ENCODE measurements around the gene NVL. TPM values are rescaled to one million over a fixed set of nuclear protein-coding genes. Genes with fewer than 3 reads are reported as not detected.
"Not testable (repeated sequence)": the region's sequence is repeated elsewhere in the genome, so short reads cannot be mapped to it uniquely, and the experiment has no call there.

Gene NVL
- total and polyA plus RNA-seq, 5 experiments from 2014 or later = 13.6 to 48.7 (median 16.9) TPM

- H3K4me1 Mint-ChIP-seq = peaks cover 12 to 45% (median 33%) of the 10 kb centered on the region in 4 donors
- no peaks in the 10 kb centered on the region for H3K27me3 Mint-ChIP-seq
- H3K36me3 Mint-ChIP-seq = no peaks in the 10 kb centered on the region
- peak; percentile 36 to 49 for ATAC-seq
- DNase-seq = peak in 6 of 10 donors; percentile 21 to 68 (median 42)
- POLR2A ChIA-PET = interaction anchor here (1.0 to 1.9 kb wide), 2 partner anchors 101 to 217 kb away, joined by 3 to 6 read pairs; partner anchors contain the start of gene WDR26
- no peaks in the 10 kb centered on the region for H3K9me3 Mint-ChIP-seq
- peak overlapping the region in 9 of 10 donors; percentile 9 to 84 (median 70) for H3K27ac Mint-ChIP-seq
- H3K4me3 Mint-ChIP-seq = peak overlapping the region in 5 of 10 donors; percentile 4 to 58 (median 39)
Measured at GRCh38 chr1:224333309-224333926, 3.4 kb upstream of the NVL start.

- Mint-ChIP-seq H3K4me1 (peaks cover 17 to 60% (median 45%) of the 10 kb centered on the region in 4 donors), H3K27me3 (no peaks in the 10 kb centered on the region), H3K4me3 (peak overlapping the region in 1 of 10 donors; percentile 51), H3K27ac (peak overlapping the region in 1 of 10 donors; percentile 100), H3K36me3 (peaks cover 0 to 7% (median 0%) of the 10 kb centered on the region in 3 donors), H3K9me3 (no peaks in the 10 kb centered on the region)
- ATAC-seq = no peak
- DNase-seq = no peak
- POLR2A ChIA-PET = interaction anchor here (1.9 kb wide), 1 partner anchor 216 kb away, joined by 6 read pairs; no protein-coding TSS in a partner anchor
Measured at GRCh38 chr1:224331824-224332223, 1.9 kb upstream of the NVL start.

GRCh38 chr1:224331326-224331725 lies 1.4 kb upstream of the NVL start:
- Mint-ChIP-seq H3K4me1 (peaks cover 17 to 63% (median 46%) of the 10 kb centered on the region in 4 donors), H3K4me3 (peak overlapping the region in 9 of 10 donors; percentile 25 to 99 (median 97)), H3K9me3 (no peaks in the 10 kb centered on the region), H3K27ac (peak overlapping the region in 5 of 10 donors; percentile 81 to 100 (median 100)), H3K36me3 (peaks cover 0 to 9% (median 0%) of the 10 kb centered on the region in 3 donors), H3K27me3 (no peaks in the 10 kb centered on the region)
- POLR2A ChIA-PET = no interaction called here
- ATAC-seq (no peak), DNase-seq (no peak)

- ATAC-seq (no peak), DNase-seq (no peak)
- POLR2A ChIA-PET = interaction anchor here (0.6 to 1.5 kb wide), 16 partner anchors 8 to 215 kb away, joined by 3 to 12 read pairs (median 5); partner anchors contain the start of genes CNIH4, DEGS1, FBXO28 and WDR26
- Mint-ChIP-seq H3K36me3 (peaks cover 0 to 24% (median 0%) of the 10 kb centered on the region in 3 donors), H3K9me3 (no peaks in the 10 kb centered on the region), H3K4me3 (peak overlapping the region; percentile 91 to 99 (median 97)), H3K27ac (peak overlapping the region; percentile 97 to 100 (median 100)), H3K4me1 (peaks cover 17 to 65% (median 48%) of the 10 kb centered on the region in 4 donors), H3K27me3 (no peaks in the 10 kb centered on the region)
Measured at GRCh38 chr1:224329484-224329841, 509 bp downstream of the NVL start.

- H3K9me3 Mint-ChIP-seq = no peaks in the 10 kb centered on the region
Measured at GRCh38 chr1:224328644-224329043, 1.3 kb downstream of the NVL start.

GRCh38 chr1:224325959-224326358 lies 4.0 kb downstream of the NVL start:
- POLR2A ChIA-PET = interaction anchor here (0.6 kb wide), 1 partner anchor 33 kb away, joined by 3 read pairs; no protein-coding TSS in a partner anchor
- H3K27ac Mint-ChIP-seq = peak overlapping the region in 1 of 10 donors; percentile 25
- ATAC-seq (no peak), DNase-seq (no peak)
- H3K36me3 Mint-ChIP-seq = peaks cover 0 to 45% (median 3%) of the 10 kb centered on the region in 3 donors
- H3K9me3 Mint-ChIP-seq = no peaks in the 10 kb centered on the region
- H3K4me1 Mint-ChIP-seq = peaks cover 24 to 57% (median 56%) of the 10 kb centered on the region in 4 donors
- H3K4me3 Mint-ChIP-seq = no peak overlapping the region
- H3K27me3 Mint-ChIP-seq = no peaks in the 10 kb centered on the region

More at GRCh38 chr1:224328644-224329043, 1.3 kb downstream of the NVL start:
- H3K4me1 Mint-ChIP-seq = peaks cover 17 to 63% (median 48%) of the 10 kb centered on the region in 4 donors
- H3K27ac Mint-ChIP-seq = peak overlapping the region in 8 of 10 donors; percentile 36 to 82 (median 63)
- POLR2A ChIA-PET = no interaction called here
- DNase-seq (no peak), ATAC-seq (no peak)
- H3K27me3 Mint-ChIP-seq = no peaks in the 10 kb centered on the region
- H3K36me3 Mint-ChIP-seq = peaks cover 0 to 25% (median 0%) of the 10 kb centered on the region in 3 donors
- peak overlapping the region; percentile 56 to 99 (median 88) for H3K4me3 Mint-ChIP-seq

GRCh38 chr1:224321706-224322105 lies 8.3 kb downstream of the NVL start:
- ATAC-seq (no peak), DNase-seq (no peak)
- POLR2A ChIA-PET = no interaction called here
- Mint-ChIP-seq H3K36me3 (peaks cover 0 to 59% (median 5%) of the 10 kb centered on the region in 3 donors), H3K9me3 (no peaks in the 10 kb centered on the region), H3K4me3 (no peak overlapping the region), H3K4me1 (peaks cover 9 to 26% (median 21%) of the 10 kb centered on the region in 4 donors), H3K27me3 (no peaks in the 10 kb centered on the region), H3K27ac (peak overlapping the region in 6 of 10 donors; percentile 1 to 80 (median 38))

- no peaks in the 10 kb centered on the region for H3K9me3 Mint-ChIP-seq
- no peaks in the 10 kb centered on the region for H3K27me3 Mint-ChIP-seq
- H3K4me1 Mint-ChIP-seq = peaks cover 6 to 13% (median 9%) of the 10 kb centered on the region in 4 donors
- H3K27ac Mint-ChIP-seq = peak overlapping the region in 2 of 10 donors; percentile 19 to 73
- DNase-seq (no peak), ATAC-seq (no peak)
- POLR2A ChIA-PET = no interaction called here
- H3K4me3 Mint-ChIP-seq = no peak overlapping the region
- peaks cover 0 to 73% (median 11%) of the 10 kb centered on the region in 3 donors for H3K36me3 Mint-ChIP-seq
Measured at GRCh38 chr1:224317383-224318045, 12.5 kb downstream of the NVL start.

GRCh38 chr1:224312025-224312424 lies 17.9 kb downstream of the NVL start:
- ATAC-seq = no peak
- POLR2A ChIA-PET = no interaction called here
- Mint-ChIP-seq H3K4me3 (no peak overlapping the region), H3K27ac (no peak overlapping the region), H3K27me3 (no peaks in the 10 kb centered on the region), H3K9me3 (no peaks in the 10 kb centered on the region), H3K4me1 (peaks cover 0 to 2% (median 0%) of the 10 kb centered on the region in 4 donors), H3K36me3 (peaks cover 0 to 90% (median 15%) of the 10 kb centered on the region in 3 donors)
- DNase-seq = no peak

GRCh38 chr1:224311503-224311902 lies 18.5 kb downstream of the NVL start:
- H3K27ac Mint-ChIP-seq, ATAC-seq, H3K27me3 Mint-ChIP-seq, H3K4me1 Mint-ChIP-seq, DNase-seq, H3K9me3 Mint-ChIP-seq, H3K4me3 Mint-ChIP-seq, POLR2A ChIA-PET: not testable (repeated sequence)
- peaks cover 0 to 88% (median 15%) of the 10 kb centered on the region in 3 donors for H3K36me3 Mint-ChIP-seq

GRCh38 chr1:224308064-224308463 lies 21.9 kb downstream of the NVL start:
- no peak for ATAC-seq
- no peak for DNase-seq
- POLR2A ChIA-PET = interaction anchor here (0.6 kb wide), 2 partner anchors 40 to 124 kb away, joined by 3 to 4 read pairs; no protein-coding TSS in a partner anchor
- Mint-ChIP-seq H3K4me1 (no peaks in the 10 kb centered on the region), H3K9me3 (no peaks in the 10 kb centered on the region), H3K4me3 (no peak overlapping the region), H3K27me3 (no peaks in the 10 kb centered on the region), H3K27ac (no peak overlapping the region), H3K36me3 (peaks cover 5 to 88% (median 19%) of the 10 kb centered on the region in 3 donors)

- ATAC-seq (no peak), DNase-seq (no peak)
- no peak overlapping the region for H3K4me3 Mint-ChIP-seq
- POLR2A ChIA-PET = no interaction called here
- peaks cover 5 to 91% (median 21%) of the 10 kb centered on the region in 3 donors for H3K36me3 Mint-ChIP-seq
- H3K9me3 Mint-ChIP-seq = no peaks in the 10 kb centered on the region
- no peaks in the 10 kb centered on the region for H3K4me1 Mint-ChIP-seq
- H3K27me3 Mint-ChIP-seq = no peaks in the 10 kb centered on the region
- H3K27ac Mint-ChIP-seq = peak overlapping the region in 1 of 10 donors; percentile 1
Measured at GRCh38 chr1:224304767-224305166, 25.2 kb downstream of the NVL start.

Data from naive thymus-derived CD8-positive, alpha-beta T cell (primary cell).